Hindlimb muscle (tissue), 1 donor: ENCODE data around the gene SH3TC1. TPM values are rescaled to one million over a fixed set of nuclear protein-coding genes. Genes with fewer than 3 reads are reported as not detected.

Experiments
- DNase-seq: peaks from one replicate; pipeline ENCODE4 v3.0.0-alpha.2; 2013
- polyA plus RNA-seq: library from polyadenylated mRNA; unstranded; fragments of 120-200 nt; gene quantifications from one replicate; pipeline ENCODE4 v1.2.1, GENCODE V29; 2013; ENCODE audit not compliant: insufficient read length

The SH3TC1 gene
- polyA plus RNA-seq, 1 donor = 12.1 TPM

DNA sequence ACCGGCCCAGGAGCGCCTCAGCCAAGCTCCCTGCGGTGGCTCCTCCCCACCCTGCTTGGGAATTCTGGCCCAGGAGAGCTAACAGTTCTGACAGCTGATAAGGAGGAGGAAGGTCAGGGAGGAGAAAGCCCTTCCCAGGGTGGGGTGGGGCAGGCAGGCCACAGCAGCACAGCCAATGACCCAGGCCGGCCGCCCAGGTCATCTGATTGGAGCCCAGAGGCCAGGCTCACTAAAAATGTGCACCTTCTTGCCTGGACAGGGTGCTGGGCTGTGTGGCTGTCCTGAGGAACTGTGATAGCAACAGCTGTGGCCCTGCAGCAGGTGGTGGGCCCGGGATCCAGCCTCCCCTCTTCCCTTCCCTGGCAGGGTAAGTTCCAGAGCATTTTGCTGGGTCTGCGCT is 17.2 kb upstream of the SH3TC1 start:
- no peak for DNase-seq

DNA sequence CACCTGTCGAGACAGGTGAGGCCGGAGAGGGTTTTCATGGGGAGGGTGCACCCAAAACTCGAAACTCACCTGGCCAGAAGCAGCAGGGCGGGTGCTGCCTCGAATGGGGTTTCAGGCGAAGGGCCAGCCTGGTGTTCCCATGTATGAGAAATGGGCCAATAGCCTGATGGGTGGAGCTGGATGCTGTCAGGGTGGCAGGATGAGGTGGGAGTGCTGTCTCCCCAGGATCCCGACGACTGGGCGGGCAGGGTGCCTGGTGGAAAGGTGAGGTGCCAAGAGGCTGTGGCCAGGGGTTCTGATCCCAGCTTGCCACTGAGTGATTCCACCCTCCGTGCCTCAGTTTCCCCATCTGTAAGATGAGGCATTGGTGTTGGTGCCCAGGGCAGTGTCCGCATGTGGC is 16.8 kb upstream of the SH3TC1 start:
- no peak for DNase-seq

DNA sequence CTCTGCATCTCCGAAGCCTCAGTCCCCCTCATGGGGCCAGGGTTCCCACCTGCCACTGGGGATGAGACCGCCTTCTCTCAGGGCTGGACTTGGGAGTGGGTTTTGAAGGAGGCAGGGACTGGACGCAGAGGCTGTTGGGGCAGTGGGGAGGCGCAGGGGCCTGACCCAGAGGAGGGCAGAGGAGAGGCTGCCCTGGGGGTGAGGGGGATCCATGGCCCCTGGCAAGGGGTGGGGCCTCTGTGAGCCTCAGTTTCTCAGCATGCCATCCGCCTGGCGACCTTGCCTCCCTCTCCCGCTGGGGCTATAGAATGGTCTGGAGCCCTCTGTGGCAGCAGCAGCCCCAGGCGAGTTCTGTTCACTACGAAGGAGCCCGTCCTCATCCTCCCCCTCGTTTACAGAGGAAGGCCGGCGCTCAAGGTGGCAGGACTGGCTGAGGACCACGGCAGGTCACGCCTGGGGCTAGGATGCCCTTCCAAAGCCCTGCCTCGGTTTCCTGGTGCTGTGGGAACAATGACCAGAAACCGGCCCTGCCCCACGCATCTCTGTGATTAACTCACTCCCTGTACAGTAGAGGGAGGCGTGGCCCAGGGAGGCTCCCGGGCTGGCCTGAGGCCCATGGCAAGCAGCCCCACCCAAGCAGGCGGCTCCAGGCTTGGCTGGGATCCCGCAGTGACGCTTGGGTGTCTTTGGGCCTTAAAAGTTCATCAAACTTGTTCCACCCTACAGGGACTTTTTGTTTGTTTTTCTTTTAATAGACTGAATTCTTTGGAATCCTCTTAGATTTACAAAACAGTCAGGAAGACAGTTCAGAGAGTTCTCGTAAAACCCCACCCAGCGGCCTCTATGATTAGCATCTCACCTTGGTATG is 16.0 kb upstream of the SH3TC1 start:
- DNase-seq = no peak

DNA sequence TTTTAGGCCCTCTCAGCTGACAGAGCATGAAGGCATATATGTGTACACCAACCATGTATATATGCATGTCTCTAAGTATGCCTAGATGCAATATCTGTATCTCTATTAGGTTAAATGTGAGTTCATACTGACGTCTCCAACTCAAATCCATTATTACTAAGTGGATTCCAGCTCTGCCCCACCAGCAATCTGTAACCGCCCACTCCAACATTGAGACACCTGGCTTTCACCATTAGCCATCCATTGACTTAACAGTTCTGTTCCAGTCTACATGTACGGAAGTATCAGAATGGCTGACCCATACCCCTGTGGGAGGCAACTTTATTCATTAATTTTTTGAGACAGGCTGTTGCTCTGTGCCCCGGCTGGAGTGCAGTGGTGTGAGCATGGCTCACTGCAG is 15.0 kb upstream of the SH3TC1 start:
- DNase-seq = no peak

DNA sequence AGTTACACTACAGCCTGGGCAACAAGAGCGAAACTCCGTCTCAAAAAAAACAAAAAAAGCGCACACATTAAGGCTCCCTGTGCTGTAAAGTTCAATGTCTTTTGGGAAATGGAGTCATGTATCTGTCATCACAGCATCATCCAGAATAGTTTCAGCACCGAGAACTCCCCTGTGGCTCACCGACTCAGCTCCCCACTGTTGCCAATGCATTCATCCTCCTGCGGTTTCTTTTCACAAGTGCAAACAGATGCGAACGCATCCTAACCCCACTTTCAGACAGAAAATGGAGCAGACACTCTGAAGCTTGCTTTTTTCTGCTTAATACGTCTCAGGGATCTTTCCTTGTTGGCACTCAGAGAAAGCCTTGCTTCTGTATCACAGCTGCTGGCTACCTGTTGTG is 13.8 kb upstream of the SH3TC1 start:
- DNase-seq = no peak

DNA sequence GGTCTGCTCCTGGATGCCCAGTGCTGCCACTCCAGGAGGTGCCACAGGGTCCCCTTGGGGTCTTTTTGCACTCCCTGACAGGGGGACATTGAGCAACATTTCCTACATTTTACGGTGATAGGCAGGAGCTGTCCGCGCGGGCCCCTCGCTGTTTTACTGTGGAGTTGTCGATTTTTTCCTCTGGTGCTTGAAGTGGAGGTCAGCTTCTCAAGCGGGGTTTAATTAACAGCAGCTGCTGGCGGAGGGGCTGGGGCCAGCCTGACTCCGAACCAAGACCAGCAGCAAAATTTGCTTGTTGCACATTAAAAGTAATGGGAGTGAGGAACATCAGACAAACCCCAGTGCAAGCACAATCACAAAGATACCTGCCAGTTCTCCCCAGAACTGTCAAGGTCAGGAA is 13.2 kb upstream of the SH3TC1 start:
- DNase-seq = no peak

DNA sequence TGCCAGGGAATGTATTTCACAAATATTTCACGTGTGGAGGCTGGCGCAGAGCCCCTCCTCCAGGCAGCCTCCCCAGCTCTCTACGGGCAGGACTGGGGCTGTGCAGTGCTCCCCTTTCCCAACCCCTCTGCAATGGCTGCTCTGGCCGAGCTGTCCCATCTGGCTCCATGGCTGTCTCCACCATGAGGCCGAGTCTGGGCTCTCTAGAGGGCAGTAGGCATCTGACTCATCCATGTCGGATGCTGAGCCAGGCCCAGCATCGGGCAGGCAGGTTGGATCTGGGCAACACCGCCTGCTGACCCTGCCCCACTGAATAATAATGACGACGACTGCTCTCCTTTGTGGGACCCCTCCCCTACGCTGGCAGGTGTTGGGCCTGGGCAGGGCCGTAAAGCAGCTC is 11.0 kb upstream of the SH3TC1 start:
- no peak for DNase-seq

DNA sequence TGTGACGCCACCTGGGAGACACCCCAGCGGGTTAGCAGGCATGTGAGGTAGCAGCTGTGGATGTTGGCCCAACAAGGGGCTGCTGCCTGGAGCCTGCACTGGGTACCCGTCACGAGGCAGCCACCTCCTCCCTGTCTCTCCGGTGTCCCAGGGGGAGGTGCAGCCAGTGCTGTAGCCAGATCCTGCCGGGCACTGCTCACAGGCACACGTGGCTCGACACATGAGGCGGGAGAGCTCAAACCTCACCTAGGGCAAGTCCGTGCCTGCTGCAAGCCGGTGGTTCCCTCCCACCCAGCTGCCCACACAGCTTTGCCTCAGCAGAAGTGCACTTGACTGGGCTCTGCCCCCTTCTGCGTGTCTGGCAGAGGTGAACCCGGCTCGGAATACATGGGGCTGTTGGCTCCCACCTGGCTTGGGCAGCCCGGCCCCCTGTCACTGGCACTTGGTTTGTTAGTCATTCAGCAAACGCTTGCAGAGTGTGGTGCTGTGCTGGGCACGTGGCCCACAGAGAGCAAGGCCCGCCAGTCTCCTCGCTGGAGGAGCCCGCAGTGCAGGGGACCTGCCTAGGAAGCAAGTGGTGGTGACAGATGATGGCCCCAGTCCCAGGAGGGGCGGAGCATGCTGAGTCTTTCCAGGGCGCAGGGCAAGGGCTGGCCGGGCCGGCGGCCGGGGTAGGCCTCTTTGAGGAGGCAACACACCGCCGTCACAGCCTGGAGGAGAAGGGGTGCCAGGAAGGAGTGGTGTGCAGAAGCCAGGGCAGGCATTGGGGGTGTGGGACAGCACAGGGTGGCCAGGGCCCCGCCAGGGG is 10.1 kb upstream of the SH3TC1 start:
- no peak for DNase-seq

DNA sequence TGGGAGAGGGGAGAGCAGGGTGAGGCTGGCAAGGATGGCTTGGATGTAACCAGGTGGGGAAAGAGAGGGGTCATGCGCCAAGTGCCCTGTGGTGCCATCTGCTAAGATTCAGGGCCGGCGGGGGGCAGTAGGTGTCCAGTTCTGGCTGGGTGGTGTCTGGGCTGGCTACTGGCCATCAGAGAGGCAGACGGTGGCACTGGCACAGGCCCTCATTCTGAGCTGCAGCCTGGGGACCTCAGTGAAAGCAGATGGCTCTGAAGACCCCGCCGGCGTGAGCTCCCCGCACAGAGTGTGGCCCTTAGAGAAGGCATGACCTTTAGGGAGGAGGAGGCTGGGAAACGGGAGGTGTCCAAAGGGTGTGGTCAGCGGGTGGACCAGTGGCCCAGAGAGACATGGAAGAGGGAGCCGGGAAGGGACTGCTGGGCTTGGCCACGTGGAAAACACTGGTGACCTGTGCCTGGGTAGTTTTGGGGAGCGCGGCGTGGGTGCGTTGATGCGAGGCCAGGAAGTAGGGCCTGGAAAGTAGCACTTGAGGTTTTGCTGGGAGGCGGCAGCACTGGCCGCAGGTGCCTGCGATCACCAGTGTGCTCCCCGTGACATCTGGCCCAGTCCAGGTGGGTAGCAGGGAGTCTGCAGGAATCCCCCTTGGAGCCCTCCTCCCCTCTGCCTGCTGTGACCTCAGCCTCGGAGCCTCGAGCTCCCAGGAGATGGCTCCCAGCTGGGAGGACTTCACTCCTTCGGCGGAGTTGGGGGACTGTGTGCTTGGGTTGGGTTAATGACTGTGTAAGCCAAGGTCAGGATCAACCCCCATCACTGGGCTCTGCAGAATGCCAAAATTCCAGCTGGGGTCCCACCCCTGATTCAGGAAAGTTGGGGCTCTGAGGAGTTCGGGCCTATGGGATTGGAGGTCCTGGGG is 9.3 kb upstream of the SH3TC1 start:
- DNase-seq = no peak

DNA sequence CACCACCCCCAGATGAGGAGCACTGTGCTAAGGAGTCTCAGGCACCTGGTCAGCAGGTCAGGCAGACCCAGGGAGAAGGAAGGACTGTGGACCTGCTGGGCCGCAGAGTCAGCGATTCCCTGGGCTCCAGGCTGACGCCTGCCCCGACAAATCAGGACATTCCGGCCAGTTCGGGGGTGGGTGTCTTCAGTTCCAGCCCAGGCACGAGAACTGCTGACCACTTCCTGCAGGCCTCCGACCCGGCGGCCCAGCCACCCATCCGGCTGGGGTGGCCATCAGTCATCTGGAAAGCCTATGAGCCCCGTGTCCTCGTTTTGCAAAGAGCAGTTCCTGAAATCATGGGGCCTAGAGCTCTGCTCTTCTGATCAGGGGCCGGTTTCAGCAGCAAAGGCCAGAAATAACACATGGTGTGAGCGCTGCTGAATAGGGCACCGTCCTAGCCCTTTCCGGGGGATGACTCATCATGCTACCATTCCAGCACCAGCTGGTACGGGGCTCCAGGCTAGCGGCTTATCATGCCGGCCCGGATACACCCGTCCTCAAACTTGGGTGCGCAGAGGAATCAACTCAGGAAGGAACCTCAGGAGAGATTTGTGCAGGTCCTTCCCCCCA is 7.8 kb upstream of the SH3TC1 start:
- DNase-seq = peak; percentile 47

DNA sequence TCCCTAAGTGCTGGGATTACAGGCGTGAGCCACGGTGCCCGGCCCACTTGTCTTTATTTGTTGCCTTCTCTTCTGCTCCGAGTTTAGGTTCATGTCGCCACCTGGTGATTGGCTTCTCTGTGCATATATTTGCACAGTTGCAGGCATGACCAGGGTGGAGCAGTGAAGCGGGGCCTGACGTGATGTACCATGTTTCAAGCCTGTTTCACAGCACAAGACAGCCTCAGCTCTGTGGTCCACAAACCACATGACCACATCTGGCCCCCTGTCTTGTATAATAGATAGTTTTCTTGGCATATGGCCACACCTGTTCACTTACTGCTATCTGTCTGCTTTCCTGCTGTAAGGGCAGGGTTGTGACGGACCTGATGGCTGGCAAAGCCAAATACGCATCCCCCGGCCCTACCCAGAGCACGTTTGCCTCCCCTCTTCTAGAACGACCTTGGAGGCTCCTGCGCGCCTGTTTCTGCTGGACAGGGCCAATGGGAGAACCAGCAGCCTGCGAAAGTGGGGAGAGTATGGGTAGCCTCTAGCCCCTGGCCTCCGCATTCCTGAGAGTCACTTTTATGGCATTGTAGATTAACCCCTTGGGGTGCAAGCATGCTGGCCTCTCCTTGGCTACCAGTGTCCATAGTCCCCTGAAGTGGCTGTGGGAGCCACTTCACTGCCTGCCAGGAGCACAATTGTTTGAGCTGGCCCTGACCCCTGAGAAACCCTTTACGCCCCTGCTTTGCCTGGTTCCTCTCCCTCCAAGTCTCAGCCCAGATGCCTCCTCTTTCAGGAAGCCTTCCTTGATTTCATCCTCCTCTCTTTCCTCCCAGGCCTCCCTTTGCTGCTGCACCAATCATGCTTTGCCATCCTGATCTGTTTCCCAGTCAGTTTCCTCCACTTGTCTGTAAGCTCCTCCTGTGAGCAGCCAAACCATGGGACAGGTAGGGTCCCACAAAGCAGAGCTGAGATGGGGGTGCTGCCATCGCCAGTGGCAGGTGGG is 6.0 kb upstream of the SH3TC1 start:
- no peak for DNase-seq

DNA sequence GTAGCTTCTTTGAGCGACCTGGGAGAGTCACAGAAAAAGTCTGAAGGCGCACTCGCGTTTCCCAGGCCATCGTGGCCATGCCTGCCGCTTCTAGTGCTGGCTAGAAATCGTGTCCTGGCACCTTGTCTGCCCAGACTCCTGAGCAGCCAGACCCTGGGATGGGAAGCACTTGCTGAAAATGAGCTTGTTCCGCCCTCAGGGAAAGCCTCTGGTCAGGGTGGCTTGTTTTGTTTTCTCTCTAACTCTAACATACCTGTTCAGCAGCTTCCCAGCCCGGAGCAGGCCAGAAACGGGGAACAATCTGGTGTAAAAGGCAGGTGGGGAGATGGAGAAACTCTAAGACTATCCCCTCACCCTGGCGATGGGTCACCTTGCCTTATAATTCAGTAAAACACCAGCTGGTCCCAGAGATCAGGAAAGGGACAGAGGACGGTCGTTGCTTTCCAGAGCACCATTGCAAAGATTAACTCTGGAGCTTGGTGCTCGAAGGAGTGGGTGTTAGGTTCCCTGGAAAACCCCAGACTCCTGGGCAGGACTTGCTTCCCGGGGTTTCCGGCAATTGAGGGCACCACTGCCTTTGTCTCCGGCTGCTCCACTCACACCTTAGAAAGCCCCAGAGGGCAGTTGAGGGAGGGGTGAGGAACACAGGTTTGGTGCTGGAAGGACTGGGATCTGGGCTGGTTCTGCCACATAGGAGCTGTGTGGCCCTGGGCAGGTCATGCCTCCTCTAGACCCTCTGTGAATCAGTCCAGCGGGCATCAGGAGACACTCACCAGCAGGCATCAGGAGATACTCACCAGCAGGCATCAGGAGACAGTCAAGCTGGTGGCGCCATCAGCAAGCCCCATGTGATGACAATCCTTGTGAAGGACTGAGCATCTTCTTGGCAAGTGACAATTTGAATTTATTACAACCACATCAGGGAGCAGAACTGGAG is 4.5 kb upstream of the SH3TC1 start:
- no peak for DNase-seq

DNA sequence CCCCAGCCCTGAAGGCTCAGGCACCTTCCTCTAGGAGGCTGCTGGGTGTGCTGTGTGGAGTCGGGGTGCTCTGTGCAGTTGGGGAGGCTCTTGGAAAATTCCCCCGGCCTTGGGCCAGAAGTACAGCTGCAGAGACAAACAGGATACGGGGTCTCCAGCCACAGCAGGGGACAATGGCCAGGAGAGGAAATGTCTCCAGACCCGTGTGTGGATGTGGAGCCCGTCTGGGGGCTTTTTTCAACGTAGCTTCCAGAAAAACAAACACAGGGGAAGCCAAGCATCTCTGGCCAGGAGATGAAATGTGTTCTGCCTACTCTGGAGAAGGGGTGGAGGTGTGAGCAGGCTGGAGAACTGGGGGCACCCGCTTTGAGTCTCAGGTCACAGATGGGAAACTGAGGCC is 3.7 kb upstream of the SH3TC1 start:
- no peak for DNase-seq

DNA sequence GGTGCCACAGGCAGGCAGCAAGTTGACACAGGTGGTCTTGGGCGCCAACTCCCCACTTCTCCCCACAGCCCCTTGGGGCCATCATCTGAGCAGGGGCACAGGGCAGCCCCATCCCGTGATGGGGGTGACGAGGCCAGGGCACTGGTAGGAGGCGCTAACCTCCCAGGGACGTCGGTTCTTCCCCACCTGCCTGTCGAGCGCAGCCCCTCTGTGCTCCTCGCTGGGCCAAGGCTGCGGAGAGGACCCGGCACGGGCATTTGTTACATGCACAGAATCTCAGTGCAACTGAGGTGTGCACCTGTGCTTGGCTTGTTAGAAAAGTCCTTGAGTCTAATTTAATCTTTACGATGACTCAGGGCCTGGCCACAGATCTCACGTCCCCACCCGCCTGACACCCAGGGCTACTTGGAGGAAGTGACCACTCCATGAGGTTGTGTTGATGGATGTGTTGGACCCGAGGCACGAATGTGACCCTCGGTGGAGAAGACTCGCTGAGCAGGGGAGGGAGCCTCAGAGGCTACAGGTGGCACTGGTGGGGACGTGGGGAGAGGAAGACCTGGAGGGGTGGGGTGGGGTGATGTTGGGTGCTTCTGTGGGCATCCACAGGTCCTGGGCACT is 3.1 kb upstream of the SH3TC1 start:
- no peak for DNase-seq

DNA sequence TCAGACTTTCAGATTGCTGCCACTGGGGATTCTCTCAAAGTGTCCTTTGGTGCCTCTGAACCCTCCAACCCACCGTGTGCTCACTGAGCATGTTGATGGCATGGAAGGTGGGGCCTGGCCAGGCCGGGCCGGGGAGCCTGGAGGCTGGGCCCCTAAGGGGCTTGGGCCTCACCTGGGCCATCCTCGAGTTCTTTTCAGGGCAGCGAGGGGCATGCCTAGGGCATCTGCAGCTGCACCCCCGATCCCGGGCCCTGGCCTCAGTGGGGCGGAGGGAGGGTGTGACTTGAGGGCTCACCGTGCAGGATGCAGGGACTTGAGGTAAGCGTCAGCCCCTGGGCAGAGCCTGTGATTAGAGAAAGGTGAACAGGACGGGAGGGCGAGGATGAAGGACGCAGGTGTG is 1.6 kb upstream of the SH3TC1 start:
- no peak for DNase-seq

DNA sequence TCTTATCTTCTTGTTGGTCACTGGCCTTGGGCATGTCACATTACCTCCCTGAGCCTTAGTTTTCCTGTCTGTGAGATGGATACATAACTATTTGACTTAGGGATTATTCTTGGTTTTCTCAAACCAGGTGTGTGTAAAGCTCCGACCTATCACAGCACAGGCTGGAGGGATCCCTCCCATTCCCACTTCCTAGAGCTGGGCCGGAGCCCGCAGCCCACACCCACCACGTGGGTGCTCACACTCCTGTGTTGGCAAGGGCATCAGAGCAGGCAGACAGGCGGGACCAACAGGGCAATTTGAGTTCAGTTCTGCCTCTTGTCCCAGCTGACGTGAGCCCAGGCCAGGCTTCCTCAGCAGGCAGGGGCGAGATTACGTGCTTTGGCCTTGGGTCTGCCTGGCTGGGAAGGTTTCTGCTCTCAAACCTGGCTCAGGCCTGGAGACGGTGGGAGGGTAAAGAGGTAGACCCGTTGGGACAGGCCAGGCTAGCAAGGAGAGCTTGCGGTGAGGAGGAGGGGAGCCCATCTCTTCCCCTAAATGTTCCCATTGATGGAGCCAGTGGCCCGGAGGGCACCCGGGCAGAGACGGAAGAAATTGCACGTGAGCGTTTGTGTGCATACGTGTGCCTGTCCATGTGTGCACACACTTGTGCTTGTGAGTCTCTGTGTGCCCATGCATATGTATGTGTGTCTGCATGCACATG is 734 bp upstream of the SH3TC1 start:
- no peak for DNase-seq

DNA sequence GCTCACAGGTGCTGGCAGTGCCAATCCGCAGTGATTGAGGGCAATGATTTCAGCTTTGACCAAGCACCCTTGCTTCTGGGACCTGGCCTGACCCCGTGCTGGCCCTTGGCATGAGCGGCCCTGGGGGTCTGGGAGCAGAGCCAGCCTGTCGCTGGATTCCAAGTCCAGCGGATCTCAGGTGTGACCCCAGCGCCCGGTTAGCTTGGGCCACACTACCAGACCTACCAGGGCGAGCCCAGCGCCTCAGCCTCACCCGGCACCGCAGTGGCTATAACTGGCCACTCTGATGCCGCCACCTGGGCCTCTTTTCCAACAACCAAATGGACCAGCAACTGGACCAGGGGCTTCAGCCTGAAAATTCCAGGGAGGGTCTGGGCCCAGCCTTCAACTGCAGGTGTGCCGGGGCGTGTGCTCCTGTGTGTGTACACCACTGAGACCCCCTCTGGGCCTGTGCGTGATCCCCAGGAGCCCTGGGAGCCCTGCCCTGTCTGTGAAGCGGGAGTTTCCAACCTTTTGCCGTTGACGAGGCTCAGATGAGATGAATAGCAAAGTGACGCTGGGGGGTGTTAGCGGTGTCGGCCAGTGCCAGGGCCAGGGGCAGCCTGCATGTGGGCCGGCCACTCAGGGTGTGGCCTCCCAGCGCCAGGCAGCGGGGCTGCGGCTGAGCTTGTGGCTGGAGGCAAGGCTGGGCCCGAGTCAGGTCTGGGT is 658 bp downstream of the SH3TC1 start:
- DNase-seq = no peak

DNA sequence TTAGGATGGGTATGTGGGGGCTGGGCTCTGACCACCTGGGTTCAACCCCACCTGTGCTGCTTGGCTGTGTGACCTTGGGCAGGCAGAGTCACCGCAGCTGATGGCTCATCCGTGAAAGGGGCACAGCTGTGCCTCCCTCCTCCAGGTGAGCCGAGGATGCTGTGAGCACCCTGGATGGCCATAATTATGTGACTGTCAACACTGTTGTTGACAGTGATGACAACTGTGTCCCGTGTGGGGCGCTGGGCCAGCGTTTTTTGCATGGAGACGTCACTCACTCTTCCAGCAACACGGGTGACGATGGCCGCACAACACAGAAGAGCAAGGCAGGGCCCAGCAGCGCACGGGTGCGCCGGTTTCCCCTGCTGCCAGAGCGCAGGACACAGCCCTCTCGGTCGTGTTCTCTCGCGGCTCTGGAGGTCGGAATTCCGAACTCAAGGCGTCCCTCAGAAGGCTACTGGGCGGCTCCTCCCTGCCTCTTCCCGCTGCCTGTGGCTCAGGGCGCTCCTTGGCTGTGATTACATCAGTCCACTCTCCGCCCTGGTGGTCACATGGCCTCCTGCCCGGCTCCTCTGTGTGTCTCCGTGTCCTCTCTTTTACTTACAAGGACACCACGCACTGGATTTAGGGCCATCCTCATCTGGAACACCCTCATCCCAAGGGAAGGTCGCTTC is 1.3 kb downstream of the SH3TC1 start:
- peak; percentile 47 for DNase-seq
